ENCODE data around the gene ATF5. TPM values are rescaled to one million over a fixed set of nuclear protein-coding genes. Genes with fewer than 3 reads are reported as not detected.
"Not testable (repeated sequence)": the region's sequence is repeated elsewhere in the genome, so short reads cannot be mapped to it uniquely, and the experiment has no call there.

The ATF5 gene
- total RNA-seq, 1 experiment from 2014 or later = 30.7 TPM

DNA sequence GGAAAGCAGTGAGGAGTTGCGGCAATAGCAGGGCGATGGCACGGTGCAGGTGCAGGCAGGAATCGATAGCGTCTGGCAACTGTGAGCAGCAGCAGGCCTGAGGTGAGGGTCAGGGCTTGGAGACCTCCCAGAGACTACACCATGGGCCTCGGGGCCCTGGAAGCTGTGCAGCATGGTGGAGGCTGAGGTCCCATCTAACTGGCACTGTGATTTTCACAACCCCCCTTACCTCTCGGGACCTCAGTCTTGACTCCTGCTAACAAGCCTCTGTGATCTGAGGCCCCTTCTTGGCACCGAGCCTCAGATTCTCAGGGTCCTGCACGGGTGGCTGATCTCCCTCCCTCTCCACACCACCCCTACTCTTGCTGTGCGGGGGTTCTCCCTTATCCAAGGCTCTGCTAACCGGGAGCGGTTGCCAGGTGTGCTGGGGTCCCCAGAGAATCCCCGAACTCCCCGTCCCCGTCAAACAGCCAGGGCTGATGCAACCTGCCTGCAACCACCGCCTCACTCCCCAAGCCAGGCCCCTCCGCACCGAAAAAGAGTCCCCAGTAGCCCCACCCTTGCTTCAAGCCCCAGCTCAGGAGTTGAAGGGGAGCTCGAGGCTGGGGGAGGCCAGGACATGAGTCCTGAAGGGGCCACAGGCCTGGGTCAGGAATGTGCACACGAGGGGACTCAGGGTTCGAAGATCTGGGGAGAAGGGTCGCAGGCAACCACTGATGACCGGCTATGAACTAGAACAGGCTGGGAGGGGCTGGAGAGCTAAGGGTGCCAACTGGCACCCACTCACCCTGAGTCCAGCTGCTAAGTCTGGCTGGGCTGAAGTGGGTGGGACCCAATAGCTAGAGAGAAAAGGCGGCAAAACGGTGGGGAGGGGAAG lies 4.8 kb upstream of the ATF5 start:
- Mint-ChIP-seq H3K4me3 (ENCODE audit: low read depth, unreplicated experiment) (no peak overlapping the region), H3K27ac (ENCODE audit: unreplicated experiment) (no peak overlapping the region)

DNA sequence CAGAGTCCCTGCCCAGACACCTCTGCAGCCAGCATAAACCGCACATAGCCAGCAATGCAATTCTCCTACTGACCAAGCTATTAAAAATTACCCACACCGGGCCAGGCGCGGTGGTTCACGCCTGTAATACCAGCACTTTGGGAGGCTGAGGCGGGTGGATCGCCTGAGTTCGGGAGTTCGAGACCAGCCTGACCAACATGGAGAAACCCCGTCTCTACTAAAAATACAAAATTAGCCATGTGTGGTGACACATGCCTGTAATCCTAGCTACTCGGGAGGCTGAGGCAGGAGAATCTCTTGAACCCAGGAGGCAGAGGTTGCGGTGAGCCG lies 4.2 kb upstream of the ATF5 start:
- CTCF ChIA-PET = interaction anchor here (0.8 kb wide), 1 partner anchor 25 kb away, joined by 4 read pairs; no protein-coding TSS in a partner anchor
- H3K4me3 Mint-ChIP-seq (ENCODE audit: low read depth, unreplicated experiment); H3K9me3 Mint-ChIP-seq (ENCODE audit: low read depth, unreplicated experiment); DNase-seq; H3K27ac Mint-ChIP-seq (ENCODE audit: unreplicated experiment); H3K27me3 Mint-ChIP-seq (ENCODE audit: unreplicated experiment); BruUV-seq (replicated peaks); intact Hi-C loops (cut with micrococcal nuclease; ENCODE audit: unreplicated experiment); H3K4me1 Mint-ChIP-seq (ENCODE audit: low read depth, unreplicated experiment): not testable (repeated sequence)
- peaks cover 94% of the 10 kb centered on the region for H3K36me3 Mint-ChIP-seq (ENCODE audit: insufficient read depth, unreplicated experiment)

More for the DNA sequence above, 4.8 kb upstream of the ATF5 start:
- CTCF ChIA-PET = interaction anchor here (0.8 kb wide), 1 partner anchor 25 kb away, joined by 4 read pairs; no protein-coding TSS in a partner anchor
- intact Hi-C loops (cut with micrococcal nuclease; ENCODE audit: unreplicated experiment) = no loop called here
- peaks cover 8% of the 10 kb centered on the region for H3K4me1 Mint-ChIP-seq (ENCODE audit: low read depth, unreplicated experiment)
- H3K9me3 Mint-ChIP-seq (ENCODE audit: low read depth, unreplicated experiment) = no peaks in the 10 kb centered on the region
- no peaks in the 10 kb centered on the region for H3K27me3 Mint-ChIP-seq (ENCODE audit: unreplicated experiment)
- peaks cover 90% of the 10 kb centered on the region for H3K36me3 Mint-ChIP-seq (ENCODE audit: insufficient read depth, unreplicated experiment)
- DNase-seq = no peak
- TF ChIP-seq, protein P1, sequence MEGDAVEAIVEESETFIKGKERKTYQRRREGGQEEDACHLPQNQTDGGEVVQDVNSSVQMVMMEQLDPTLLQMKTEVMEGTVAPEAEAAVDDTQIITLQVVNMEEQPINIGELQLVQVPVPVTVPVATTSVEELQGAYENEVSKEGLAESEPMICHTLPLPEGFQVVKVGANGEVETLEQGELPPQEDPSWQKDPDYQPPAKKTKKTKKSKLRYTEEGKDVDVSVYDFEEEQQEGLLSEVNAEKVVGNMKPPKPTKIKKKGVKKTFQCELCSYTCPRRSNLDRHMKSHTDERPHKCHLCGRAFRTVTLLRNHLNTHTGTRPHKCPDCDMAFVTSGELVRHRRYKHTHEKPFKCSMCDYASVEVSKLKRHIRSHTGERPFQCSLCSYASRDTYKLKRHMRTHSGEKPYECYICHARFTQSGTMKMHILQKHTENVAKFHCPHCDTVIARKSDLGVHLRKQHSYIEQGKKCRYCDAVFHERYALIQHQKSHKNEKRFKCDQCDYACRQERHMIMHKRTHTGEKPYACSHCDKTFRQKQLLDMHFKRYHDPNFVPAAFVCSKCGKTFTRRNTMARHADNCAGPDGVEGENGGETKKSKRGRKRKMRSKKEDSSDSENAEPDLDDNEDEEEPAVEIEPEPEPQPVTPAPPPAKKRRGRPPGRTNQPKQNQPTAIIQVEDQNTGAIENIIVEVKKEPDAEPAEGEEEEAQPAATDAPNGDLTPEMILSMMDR (IDR thresholded peaks at IDR 0.05; ENCODE audit: unreplicated experiment) = no peak
- BruUV-seq (replicated peaks) = no TSS peak

DNA sequence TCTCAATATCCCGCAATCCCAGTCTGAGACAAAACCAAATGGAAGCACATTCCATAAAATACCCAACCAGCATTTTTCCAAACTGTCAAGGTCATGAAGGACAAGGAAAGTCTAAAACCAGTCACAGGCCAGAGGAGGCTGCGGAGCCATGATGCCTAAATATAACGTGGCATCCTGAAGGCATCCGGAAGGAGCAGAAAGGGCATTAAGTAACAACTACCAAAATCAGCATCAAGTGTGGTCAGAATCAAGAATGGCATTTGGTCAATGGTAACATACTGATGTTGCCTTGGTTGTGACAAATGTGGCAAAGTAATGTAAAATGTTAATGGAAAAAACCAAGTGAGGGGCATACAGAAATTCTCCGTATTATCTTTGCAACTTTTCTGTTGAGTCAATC lies 3.5 kb upstream of the ATF5 start:
- Mint-ChIP-seq H3K36me3 (ENCODE audit: insufficient read depth, unreplicated experiment) (peaks cover 94% of the 10 kb centered on the region), H3K4me1 (ENCODE audit: low read depth, unreplicated experiment) (peaks cover 16% of the 10 kb centered on the region), H3K4me3 (ENCODE audit: low read depth, unreplicated experiment) (no peak overlapping the region), H3K9me3 (ENCODE audit: low read depth, unreplicated experiment) (no peaks in the 10 kb centered on the region), H3K27ac (ENCODE audit: unreplicated experiment) (no peak overlapping the region), H3K27me3 (ENCODE audit: unreplicated experiment) (no peaks in the 10 kb centered on the region)
- TF ChIP-seq, protein P1 (IDR thresholded peaks at IDR 0.05; ENCODE audit: unreplicated experiment) = no peak
- BruUV-seq (replicated peaks) = no TSS peak
- intact Hi-C loops (cut with micrococcal nuclease; ENCODE audit: unreplicated experiment) = no loop called here
- DNase-seq = no peak
- CTCF ChIA-PET = no interaction called here

DNA sequence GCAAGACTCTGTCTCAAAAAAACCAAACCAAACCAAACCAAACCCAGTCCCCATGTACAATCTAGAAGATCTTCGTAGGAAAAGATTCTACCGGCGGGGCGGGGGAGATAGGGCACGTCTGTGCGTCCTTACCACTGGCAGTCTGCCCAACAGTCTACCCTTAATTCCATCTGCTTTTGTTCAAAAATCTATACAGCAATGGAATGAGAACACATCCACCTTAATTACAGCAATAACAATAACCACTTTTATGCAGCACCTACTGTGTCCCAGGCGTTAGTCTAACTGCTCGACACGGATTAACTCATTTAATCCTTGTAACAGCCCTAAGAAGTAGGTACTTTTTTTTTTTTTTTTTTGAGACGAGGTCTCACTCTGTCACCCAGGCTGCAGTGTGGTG lies 2.5 kb upstream of the ATF5 start:
- peaks cover 22% of the 10 kb centered on the region for H3K4me1 Mint-ChIP-seq (ENCODE audit: low read depth, unreplicated experiment)
- no TSS peak for BruUV-seq (replicated peaks)
- H3K4me3 Mint-ChIP-seq (ENCODE audit: low read depth, unreplicated experiment) = no peak overlapping the region
- no peak overlapping the region for H3K27ac Mint-ChIP-seq (ENCODE audit: unreplicated experiment)
- H3K27me3 Mint-ChIP-seq (ENCODE audit: unreplicated experiment) = no peaks in the 10 kb centered on the region
- TF ChIP-seq, protein P1 (IDR thresholded peaks at IDR 0.05; ENCODE audit: unreplicated experiment) = no peak
- intact Hi-C loops (cut with micrococcal nuclease; ENCODE audit: unreplicated experiment) = no loop called here
- H3K9me3 Mint-ChIP-seq (ENCODE audit: low read depth, unreplicated experiment) = no peaks in the 10 kb centered on the region
- peaks cover 91% of the 10 kb centered on the region for H3K36me3 Mint-ChIP-seq (ENCODE audit: insufficient read depth, unreplicated experiment)
- CTCF ChIA-PET = no interaction called here
- no peak for DNase-seq
